Measurements from ENCODE around the gene TMEM119.

Gene TMEM119

GRCh38 chr12:108597559-108598471 is at the start of gene TMEM119:
Gene TMEM119, minus strand, starts transcription at chr12:108598084. Its CDS starts 5,701 bp downstream, at chr12:108592383.
- DNase-seq (ENCODE audit: low read depth), result no peak
- no peak for TF ChIP-seq CTCF (IDR thresholded peaks at IDR 0.05; ENCODE audit: low read length, missing control alignments)
- peak within 1 kb of the TSS; percentile 32 for H3K4me3 ChIP-seq (replicated peaks; ENCODE audit: low read depth, low read length)

GRCh38 chr12:108646600-108647579 is 49.0 kb upstream of the TMEM119 start:
- no peak for TF ChIP-seq CTCF (IDR thresholded peaks at IDR 0.05; ENCODE audit: low read length, missing control alignments)
- no peak for DNase-seq (ENCODE audit: low read depth)
- H3K4me3 ChIP-seq (replicated peaks; ENCODE audit: low read depth, low read length), result no peak overlapping the region

- H3K4me3 ChIP-seq (replicated peaks; ENCODE audit: low read depth, low read length), result no peak overlapping the region
- no peak for TF ChIP-seq CTCF (IDR thresholded peaks at IDR 0.05; ENCODE audit: low read length, missing control alignments)
- DNase-seq (ENCODE audit: low read depth), result no peak
These were observed 48.1 kb upstream of the TMEM119 start for GRCh38 chr12:108645686-108646599.

GRCh38 chr12:108644811-108645120 is 46.9 kb upstream of the TMEM119 start:
- no peak for DNase-seq (ENCODE audit: low read depth)
- H3K4me3 ChIP-seq (replicated peaks; ENCODE audit: low read depth, low read length), result no peak overlapping the region
- no peak for TF ChIP-seq CTCF (IDR thresholded peaks at IDR 0.05; ENCODE audit: low read length, missing control alignments)

GRCh38 chr12:108643941-108644810 is 46.3 kb upstream of the TMEM119 start:
- no peak for DNase-seq (ENCODE audit: low read depth)
- H3K4me3 ChIP-seq (replicated peaks; ENCODE audit: low read depth, low read length), result no peak overlapping the region
- no peak for TF ChIP-seq CTCF (IDR thresholded peaks at IDR 0.05; ENCODE audit: low read length, missing control alignments)

Measured in fibroblast of pulmonary artery (primary cell).